MM.1S (cell line): Measurements from ENCODE around the gene HERC2.

Experiments used
- EZH2 ChIP-seq: fragments of 300-600 bp; sonication (generic); optimal IDR thresholded peaks from 2 replicates; pipeline ENCODE3; 2017; ENCODE audit warnings: low read depth, mild to moderate bottlenecking, antibody characterized with exemption, low read length, mixed read lengths
- EZH2phosphoT487 ChIP-seq: fragments of 300-600 bp; sonication (generic); IDR thresholded peaks from 2 replicates; pipeline ENCODE4 v1.6.1; 2018; ENCODE audit warnings: antibody characterized with exemption, low read length
- TF ChIP-seq, protein P1 (sequence below): fragments of 300-600 bp; sonication (generic); IDR thresholded peaks from 2 replicates; pipeline ENCODE4 v1.5.1; 2016; ENCODE audit warnings: antibody characterized with exemption, low read length, mixed read lengths

DNA sequence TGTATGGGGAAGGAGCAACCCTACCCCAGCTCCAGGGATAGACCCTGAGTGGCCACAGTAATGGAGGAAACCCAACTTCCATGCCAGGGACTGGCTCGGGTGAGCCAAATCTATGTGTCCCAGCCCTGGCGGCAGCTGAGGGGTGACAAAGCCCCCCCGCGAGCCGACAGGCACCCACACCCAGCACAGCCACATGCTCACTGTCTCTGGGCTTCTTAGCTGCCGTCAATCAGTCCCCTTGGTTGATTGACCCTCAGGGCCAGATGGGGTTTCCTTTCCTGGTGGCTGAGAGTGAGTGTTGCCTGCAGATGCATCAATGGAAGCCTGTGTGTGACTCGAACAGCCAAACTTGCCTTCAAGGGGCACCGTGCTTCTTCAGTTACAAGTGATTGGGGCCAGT lies 220.8 kb downstream of the HERC2 start:
- TF ChIP-seq, protein P1, sequence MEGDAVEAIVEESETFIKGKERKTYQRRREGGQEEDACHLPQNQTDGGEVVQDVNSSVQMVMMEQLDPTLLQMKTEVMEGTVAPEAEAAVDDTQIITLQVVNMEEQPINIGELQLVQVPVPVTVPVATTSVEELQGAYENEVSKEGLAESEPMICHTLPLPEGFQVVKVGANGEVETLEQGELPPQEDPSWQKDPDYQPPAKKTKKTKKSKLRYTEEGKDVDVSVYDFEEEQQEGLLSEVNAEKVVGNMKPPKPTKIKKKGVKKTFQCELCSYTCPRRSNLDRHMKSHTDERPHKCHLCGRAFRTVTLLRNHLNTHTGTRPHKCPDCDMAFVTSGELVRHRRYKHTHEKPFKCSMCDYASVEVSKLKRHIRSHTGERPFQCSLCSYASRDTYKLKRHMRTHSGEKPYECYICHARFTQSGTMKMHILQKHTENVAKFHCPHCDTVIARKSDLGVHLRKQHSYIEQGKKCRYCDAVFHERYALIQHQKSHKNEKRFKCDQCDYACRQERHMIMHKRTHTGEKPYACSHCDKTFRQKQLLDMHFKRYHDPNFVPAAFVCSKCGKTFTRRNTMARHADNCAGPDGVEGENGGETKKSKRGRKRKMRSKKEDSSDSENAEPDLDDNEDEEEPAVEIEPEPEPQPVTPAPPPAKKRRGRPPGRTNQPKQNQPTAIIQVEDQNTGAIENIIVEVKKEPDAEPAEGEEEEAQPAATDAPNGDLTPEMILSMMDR: no peak
- TF ChIP-seq EZH2 (no peak), EZH2phosphoT487 (no peak)
